Pons (tissue), 1 donor: ENCODE data around the gene RPS19BP1.

ENCODE experiments used
- DNase-seq: peaks from one replicate; pipeline ENCODE4 v3.0.0-alpha.2; 2016; ENCODE audit warnings: low spot score

The RPS19BP1 gene

DNA sequence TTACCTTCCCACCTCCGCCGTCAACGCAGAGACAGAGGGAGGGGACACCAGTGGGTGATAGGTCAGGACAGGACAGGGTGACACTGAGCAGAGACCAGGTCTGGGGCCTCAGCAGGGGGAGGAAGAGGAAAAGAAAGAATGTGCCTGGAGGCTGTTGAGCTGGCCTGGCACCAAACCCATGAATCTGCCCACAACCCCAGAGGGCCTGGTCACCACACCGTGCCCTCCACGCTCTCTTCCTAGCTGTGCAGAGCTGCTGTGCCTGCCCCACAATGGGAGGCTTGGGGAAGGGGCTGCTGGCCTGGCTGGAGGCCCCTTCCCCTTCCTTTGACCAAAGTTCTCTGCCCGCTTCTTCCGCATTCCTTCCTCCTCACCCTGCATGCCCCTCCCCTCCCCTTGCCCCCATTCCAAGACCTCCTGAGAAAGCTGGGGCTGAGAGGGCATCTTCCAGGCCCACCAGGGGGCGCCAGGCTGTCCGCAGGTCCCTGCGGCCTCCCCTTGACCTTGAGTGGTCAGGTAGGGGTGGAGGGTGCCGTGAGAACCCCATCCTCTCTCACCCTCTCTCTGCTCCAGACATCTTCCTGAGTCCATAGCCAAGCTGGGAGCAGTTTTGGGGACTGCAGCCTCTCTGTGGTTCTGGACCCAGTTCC, 27.0 kb upstream of the RPS19BP1 start:
- DNase-seq = no peak

DNA sequence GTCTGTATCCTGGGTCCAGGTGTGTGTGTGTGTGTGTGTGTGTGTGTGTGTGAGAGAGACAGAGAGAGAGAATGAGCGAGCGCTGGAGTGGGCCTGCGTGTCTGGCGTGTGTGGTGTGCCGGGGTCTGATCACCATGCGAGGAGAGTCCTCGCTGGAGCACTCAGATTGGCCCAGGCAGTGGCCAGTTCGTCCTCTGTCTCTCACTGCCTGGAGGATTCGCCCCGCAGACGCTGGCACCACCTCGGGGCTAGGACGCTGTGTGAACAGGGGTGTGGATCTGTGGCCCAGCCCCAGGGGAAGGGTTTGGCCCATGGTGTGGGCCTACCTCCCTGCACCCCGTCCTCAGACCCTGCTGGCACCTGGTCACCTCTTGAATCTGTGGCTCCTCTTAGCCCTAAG, 26.4 kb upstream of the RPS19BP1 start:
- no peak for DNase-seq

DNA sequence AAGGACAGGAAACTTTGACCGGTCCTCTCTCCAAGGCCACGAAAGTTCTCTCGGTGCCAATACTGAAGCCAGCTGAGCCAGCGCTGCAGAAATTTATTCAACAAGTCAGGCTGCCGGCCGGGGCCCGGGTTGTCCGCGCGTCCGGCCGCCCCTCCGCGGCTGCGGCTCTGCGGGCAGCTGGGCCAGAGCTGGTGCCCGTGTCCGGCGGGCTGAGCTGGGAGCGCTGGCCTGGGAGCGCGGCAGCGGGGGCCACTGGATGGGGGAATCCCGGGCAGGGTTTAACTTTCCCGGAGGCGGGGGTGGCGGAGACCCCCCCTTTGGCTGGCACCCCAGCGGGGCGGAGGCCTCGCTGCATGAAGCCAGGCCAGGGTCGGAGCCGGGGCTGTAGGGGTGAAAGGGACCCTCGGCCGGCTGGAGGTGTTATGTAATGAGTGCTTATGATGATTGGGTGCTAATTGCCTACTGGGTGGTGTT, 25.7 kb upstream of the RPS19BP1 start:
- DNase-seq = no peak

DNA sequence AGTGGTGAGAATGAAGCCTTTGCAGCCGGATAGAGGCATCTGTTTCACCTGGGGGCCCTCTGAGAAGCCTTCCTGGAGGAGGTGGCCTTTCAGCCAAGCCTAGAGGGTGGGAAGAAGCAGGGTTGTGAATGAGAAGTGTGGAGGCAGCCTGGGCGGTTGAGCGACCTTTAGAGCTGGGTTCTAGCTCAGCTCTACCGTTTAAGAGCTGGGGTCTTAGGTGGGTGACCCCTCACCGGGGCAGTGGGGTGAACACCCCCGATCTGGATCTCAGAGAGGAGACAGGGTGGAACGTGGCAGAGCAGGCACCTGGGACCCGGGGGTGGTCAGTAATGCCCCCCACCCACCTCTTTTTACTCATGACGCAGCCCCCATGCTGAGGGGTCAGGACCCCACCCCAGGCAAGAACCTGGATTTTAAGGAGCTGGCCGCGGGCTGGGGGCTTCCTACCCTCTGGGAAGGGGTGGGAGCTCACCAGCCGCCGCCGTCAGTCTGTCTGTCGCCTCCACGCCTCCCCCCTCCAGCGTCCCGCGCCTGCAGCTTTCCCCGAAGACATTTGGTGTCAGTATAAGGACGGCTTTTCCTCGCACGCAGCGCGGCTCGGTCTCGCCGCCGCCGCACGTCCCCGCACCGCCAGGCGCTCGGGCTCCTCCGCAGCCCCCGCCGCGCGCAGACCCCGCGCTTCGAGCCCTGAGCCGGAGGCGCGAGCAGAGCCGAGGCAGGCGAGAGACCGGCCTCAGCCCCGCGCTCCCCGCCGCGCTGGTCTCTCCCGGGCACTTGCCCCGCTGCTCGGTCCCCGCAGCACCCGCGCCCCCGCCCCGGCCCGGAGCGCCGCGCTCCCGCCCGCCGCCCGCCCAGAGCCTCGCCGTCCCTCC, 24.7 kb upstream of the RPS19BP1 start:
- DNase-seq = no peak

- no peak for DNase-seq
These were observed 21.6 kb upstream of the RPS19BP1 start for GRCh38 chr22:39554151-39554550.

DNA sequence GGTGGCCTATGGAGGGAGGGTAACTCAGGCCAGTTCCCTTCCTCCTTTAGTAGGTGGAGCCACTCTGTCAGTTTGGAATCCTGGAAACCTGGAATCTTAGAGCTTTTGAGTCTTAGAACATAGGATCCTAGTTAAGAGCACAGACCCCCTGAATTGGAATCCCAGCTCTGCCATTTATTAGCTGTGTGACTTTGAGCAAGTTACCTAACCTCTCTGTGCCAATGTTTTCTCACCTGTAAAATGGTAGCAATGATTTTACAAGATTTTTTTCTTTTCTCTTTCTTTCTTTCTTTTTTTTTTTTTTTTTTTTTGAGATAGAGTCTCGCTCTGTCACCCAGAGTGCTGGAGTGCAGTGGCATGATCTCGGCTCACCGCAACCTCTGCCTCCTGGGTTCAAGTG, 20.9 kb upstream of the RPS19BP1 start:
- DNase-seq = no peak

GRCh38 chr22:39547587-39547947, 15.0 kb upstream of the RPS19BP1 start:
- DNase-seq = no peak

GRCh38 chr22:39546889-39547586, 14.5 kb upstream of the RPS19BP1 start:
- DNase-seq = no peak

GRCh38 chr22:39545386-39546365, 13.1 kb upstream of the RPS19BP1 start:
- no peak for DNase-seq

GRCh38 chr22:39543095-39543494, 10.5 kb upstream of the RPS19BP1 start:
- DNase-seq = no peak

GRCh38 chr22:39537975-39538374, 5.4 kb upstream of the RPS19BP1 start:
- DNase-seq = no peak

GRCh38 chr22:39536711-39537110, 4.2 kb upstream of the RPS19BP1 start:
- no peak for DNase-seq

- DNase-seq = no peak
These were observed 3.4 kb upstream of the RPS19BP1 start for GRCh38 chr22:39535831-39536449.

GRCh38 chr22:39535357-39535725, 2.8 kb upstream of the RPS19BP1 start:
- no peak for DNase-seq

DNA sequence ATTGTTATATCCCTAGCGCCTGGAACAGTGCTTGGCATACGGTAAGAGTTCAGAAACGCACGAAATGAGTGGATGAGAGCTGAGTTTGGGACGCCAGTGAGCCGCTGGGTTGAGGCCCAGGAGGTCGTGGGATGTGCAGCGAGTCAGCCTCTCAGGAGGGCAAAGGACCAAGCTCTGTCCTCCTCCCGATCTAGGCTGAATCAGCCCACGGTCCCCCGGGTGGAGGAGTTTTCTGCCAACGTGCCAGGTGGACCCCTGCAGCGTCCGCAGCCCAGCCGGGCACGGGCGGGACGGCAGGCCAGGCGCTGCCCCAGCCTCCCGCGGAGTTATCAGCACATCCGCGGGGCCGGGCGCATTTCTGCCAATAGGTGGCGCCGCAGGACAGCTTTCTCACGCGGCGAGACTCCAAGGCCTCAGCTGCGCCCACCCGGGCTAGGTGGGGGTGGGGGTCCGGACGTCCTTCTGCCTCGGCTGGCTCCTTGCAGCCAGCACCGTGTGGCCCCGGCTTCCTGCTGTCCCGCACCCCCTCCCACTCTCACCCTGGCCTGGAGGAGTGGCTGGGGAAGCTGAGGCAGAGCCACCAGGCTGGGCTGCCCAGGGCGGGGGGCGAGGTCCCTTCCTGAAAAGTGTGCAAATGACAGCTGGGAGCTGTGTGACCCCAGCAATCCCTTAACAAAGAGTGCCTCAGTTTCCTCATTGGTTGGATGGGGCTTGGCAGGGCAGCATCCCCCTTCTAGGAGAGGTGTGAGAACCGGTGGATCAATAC, 2.2 kb upstream of the RPS19BP1 start:
- DNase-seq = no peak

DNA sequence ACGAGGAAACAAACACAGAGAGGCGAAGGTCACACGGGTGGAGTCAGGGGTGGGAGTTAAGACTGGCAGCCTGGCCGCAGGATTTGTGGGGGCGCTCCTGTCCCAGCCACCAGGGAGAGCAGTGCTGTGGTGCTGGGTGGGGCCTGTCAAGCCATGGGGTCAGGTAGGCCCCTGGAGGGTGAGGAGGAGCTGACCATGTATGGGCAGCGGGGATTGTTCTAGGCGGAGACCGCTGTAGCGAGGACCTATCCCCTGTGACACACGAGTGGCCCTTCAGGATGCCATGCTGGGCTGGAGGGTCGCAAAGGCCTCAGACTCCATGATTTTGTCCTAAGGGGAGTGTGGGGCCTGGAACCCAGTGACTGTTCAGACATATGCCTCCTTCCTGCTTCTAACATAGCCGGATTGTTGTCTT, 1.6 kb upstream of the RPS19BP1 start:
- DNase-seq = no peak

- DNase-seq = no peak
These were observed 1.7 kb downstream of the RPS19BP1 start for GRCh38 chr22:39530692-39531331.

DNA sequence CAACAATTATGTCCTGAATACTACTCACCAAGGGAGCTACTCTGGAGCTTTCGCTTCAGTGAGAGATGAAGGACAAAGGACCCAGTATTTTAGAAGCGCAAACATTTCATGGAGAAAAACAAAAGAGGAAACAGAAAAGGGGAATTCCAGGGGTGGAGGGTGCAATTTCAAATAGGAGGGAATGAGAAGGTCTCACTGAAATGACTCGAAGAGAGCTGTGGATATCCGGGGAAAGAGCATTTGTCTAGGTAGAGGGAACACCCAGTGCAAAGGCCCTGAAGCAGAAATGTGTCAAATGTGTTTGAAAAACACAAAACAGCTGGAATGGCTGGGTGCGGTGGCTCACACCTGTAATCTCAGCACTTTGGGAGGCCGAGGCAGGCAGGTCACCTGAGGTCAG, 2.4 kb downstream of the RPS19BP1 start:
- no peak for DNase-seq

- no peak for DNase-seq
These were observed 3.1 kb downstream of the RPS19BP1 start for GRCh38 chr22:39529487-39529851.
